Purkinje cell (primary cell): ENCODE data around the gene PDCL3. TPM values are rescaled to one million over a fixed set of nuclear protein-coding genes. Genes with fewer than 3 reads are reported as not detected.

ENCODE experiments used
- polyA plus RNA-seq: library from polyadenylated mRNA; unstranded; fragments of >200 nt; fragmentation: Nextera tagmentation; gene quantifications from 2 replicates; pipeline ENCODE4 v1.2.1, GENCODE V29; 2014

PDCL3 gene
- polyA plus RNA-seq = 45.6 and 59.3 TPM in 2 replicates

DNA sequence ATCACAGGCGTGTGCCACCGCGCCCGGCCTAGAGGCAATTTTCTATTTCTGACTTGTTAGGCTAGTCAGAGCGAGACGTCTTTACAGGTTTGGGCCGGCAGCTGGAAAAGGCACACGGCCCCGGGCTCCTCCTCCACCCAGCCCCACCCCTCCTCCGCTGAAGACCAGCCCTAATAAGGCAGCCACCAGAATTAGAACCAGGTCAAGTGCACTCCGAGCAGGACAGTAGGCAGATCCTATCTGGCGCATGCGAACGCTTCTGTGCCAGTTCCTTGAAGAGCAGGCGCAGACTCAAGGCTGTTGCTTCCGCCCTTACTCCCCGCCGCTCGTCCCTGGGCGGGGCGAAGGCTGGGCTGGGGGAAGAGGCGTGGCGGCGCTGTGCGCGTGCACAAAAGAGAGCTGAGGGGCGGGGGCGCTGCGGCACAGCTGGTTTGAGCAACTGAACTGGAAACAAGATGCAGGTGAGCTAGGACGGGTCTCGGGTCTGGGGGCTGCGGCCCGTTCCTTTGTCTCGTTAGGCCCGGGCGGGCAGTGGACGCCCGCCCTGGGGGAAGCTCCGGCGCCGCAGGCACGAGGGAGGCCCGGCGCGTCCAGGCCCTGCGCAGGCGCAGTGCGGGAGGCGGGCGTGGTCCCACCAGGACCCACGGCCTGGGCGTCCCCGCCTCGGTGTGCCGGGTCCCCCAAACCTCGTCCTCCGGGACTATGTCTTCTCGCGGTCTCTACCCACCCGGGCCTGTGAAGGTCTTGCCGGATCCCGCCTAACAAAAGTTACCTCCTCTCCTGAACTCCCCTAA, at the start of gene PDCL3:
TSS of gene PDCL3 (plus strand) at position 381 of the 794 bp plus-strand sequence. CDS start at position 456, 75 bp downstream.

Other genes starting within 250 kb of the PDCL3 start
- 7.2 and 13.5 TPM in 2 replicates for gene LONRF2, start 240.5 kb upstream of the PDCL3 start, polyA plus RNA-seq
- 3.4 and 4.4 TPM in 2 replicates for gene CHST10, start 145.3 kb upstream of the PDCL3 start, polyA plus RNA-seq
- not detected in 2 replicates for gene NMS, start 92.5 kb upstream of the PDCL3 start, polyA plus RNA-seq